CD4-positive, alpha-beta memory T cell (primary cell): ENCODE data around the gene LYPD6B. TPM values are rescaled to one million over a fixed set of nuclear protein-coding genes. Genes with fewer than 3 reads are reported as not detected.

Experiments
- CTCF ChIA-PET: fragments of 350-600 bp; sonication (Branson Sonifier 250); formaldehyde crosslinking; loops from one replicate; lab custom pipeline; 2021; ENCODE audit warnings: inconsistent platforms; ENCODE audit not compliant: partially characterized antibody; lab: Charles Lee
- POLR2A ChIA-PET: fragments of 350-600 bp; sonication (Branson Sonifier 250); formaldehyde crosslinking; loops from one replicate; lab custom pipeline; 2021; ENCODE audit not compliant: partially characterized antibody; lab: Charles Lee
- DNase-seq, 5 donors: peaks; one replicate each; pipeline versions ENCODE4 v3.0.0 to v3.0.0-alpha.2; 2020 to 2022; ENCODE audit warnings: mixed read lengths in 1 of 5
- H3K27ac ChIP-seq: one replicate; pipeline ENCODE4 v1.7.0; 2013; ENCODE audit warnings: low read depth, low read length
- H3K27me3 ChIP-seq: 2 replicates; pipeline ENCODE4 v1.7.0; 2013; ENCODE audit warnings: mild to moderate bottlenecking, low read length, moderate library complexity; ENCODE audit not compliant: insufficient read depth
- H3K36me3 ChIP-seq: 2 replicates; pipeline ENCODE4 v1.7.0; 2013; ENCODE audit warnings: mild to moderate bottlenecking, low read length, moderate library complexity; ENCODE audit not compliant: insufficient read depth
- H3K4me1 ChIP-seq: 2 replicates; pipeline ENCODE4 v1.7.0; 2013; ENCODE audit warnings: mild to moderate bottlenecking, low read length, moderate library complexity; ENCODE audit not compliant: insufficient read depth
- H3K4me3 ChIP-seq, 2 donors: one replicate each; pipeline ENCODE4 v1.7.0; 2013; ENCODE audit warnings: low read length in 2 of 2, mild to moderate bottlenecking in 1 of 2
- H3K9me3 ChIP-seq, 2 donors: one replicate each; pipeline ENCODE4 v1.7.0; 2013; ENCODE audit warnings: low read length in 2 of 2, control low read depth in 1 of 2; ENCODE audit not compliant: control insufficient read depth in 1 of 2
- H3K27ac Mint-ChIP-seq, 7 donors: one replicate each; pipeline ENCODE4 v1.8.0; 2020 to 2021; ENCODE audit warnings: mixed read lengths in 7 of 7, mild to moderate bottlenecking in 6 of 7, inconsistent platforms in 3 of 7, moderate library complexity in 3 of 7
- H3K27me3 Mint-ChIP-seq, 2 donors: one replicate each; pipeline ENCODE4 v1.8.0; 2020 to 2021; ENCODE audit warnings: mixed read lengths in 2 of 2
- H3K36me3 Mint-ChIP-seq, 2 donors: one replicate each; pipeline ENCODE4 v1.8.0; 2020 to 2021; ENCODE audit warnings: mixed read lengths in 2 of 2, inconsistent platforms in 1 of 2, mild to moderate bottlenecking in 1 of 2
- H3K4me1 Mint-ChIP-seq, 4 donors: one replicate each; pipeline ENCODE4 v1.8.0; 2020 to 2021; ENCODE audit warnings: mixed read lengths in 4 of 4, mild to moderate bottlenecking in 1 of 4
- H3K4me3 Mint-ChIP-seq, 8 donors: one replicate each; pipeline ENCODE4 v1.8.0; 2020 to 2021; ENCODE audit warnings: mixed read lengths in 8 of 8, mild to moderate bottlenecking in 7 of 8, moderate library complexity in 6 of 8, inconsistent platforms in 3 of 8
- H3K9me3 Mint-ChIP-seq, 8 donors: one replicate each; pipeline ENCODE4 v1.8.0; 2020 to 2021; ENCODE audit warnings: mixed read lengths in 8 of 8, mild to moderate bottlenecking in 5 of 8, inconsistent platforms in 3 of 8, moderate library complexity in 1 of 8
- intact Hi-C: fragments of 100-400 bp; cut with micrococcal nuclease; formaldehyde crosslinking; loops from one replicate; pipeline ENCODE4 v1.15.1; 2023
- polyA plus RNA-seq, 2 donors: library from polyadenylated mRNA; unstranded; fragments of 300-500 nt; fragmentation: Illumina TruSeq; gene quantifications; one replicate each; pipeline ENCODE4 v1.2.3, GENCODE V29; 2021
- total RNA-seq, 2 experiments: library from RNA; stranded (reverse); gene quantifications; one replicate each; pipeline ENCODE4 v1.2.3, GENCODE V29; 2021

LYPD6B gene
- total and polyA plus RNA-seq, 4 experiments from 2014 or later: not detected

- Histone ChIP-seq H3K27ac (no peak overlapping the region), H3K9me3 (no peaks in the 10 kb centered on the region), H3K4me3 (no peak overlapping the region), H3K36me3 (no peaks in the 10 kb centered on the region), H3K4me1 (no peaks in the 10 kb centered on the region), H3K27me3 (no peaks in the 10 kb centered on the region)
- Mint-ChIP-seq H3K4me1 (no peaks in the 10 kb centered on the region), H3K9me3 (no peaks in the 10 kb centered on the region), H3K4me3 (no peak overlapping the region), H3K36me3 (no peaks in the 10 kb centered on the region), H3K27ac (no peak overlapping the region), H3K27me3 (no peaks in the 10 kb centered on the region)
- no peak for DNase-seq
- intact Hi-C loops: no loop called here
- CTCF ChIA-PET: no interaction called here
- POLR2A ChIA-PET: no interaction called here
Measured at GRCh38 chr2:149200109-149200520, 161.6 kb downstream of the LYPD6B start.

GRCh38 chr2:149204686-149205085 lies 166.2 kb downstream of the LYPD6B start:
- Mint-ChIP-seq H3K4me3 (no peak overlapping the region), H3K27me3 (peaks cover 3 to 4% of the 10 kb centered on the region in 2 donors), H3K27ac (no peak overlapping the region), H3K36me3 (no peaks in the 10 kb centered on the region), H3K9me3 (no peaks in the 10 kb centered on the region), H3K4me1 (no peaks in the 10 kb centered on the region)
- Histone ChIP-seq H3K27ac (no peak overlapping the region), H3K36me3 (no peaks in the 10 kb centered on the region), H3K4me3 (no peak overlapping the region), H3K4me1 (no peaks in the 10 kb centered on the region), H3K27me3 (no peaks in the 10 kb centered on the region), H3K9me3 (no peaks in the 10 kb centered on the region)
- intact Hi-C loops: no loop called here
- ChIA-PET CTCF (interaction anchor here (0.8 kb wide), 1 partner anchor 10 kb away, joined by 3 read pairs; no protein-coding TSS in a partner anchor), POLR2A (no interaction called here)
- DNase-seq: no peak

- Histone ChIP-seq H3K27ac (no peak overlapping the region), H3K27me3 (no peaks in the 10 kb centered on the region), H3K4me1 (no peaks in the 10 kb centered on the region), H3K9me3 (no peaks in the 10 kb centered on the region), H3K4me3 (no peak overlapping the region), H3K36me3 (no peaks in the 10 kb centered on the region)
- Mint-ChIP-seq H3K27me3 (peaks cover 3 to 4% of the 10 kb centered on the region in 2 donors), H3K9me3 (no peaks in the 10 kb centered on the region), H3K36me3 (no peaks in the 10 kb centered on the region), H3K27ac (no peak overlapping the region), H3K4me3 (no peak overlapping the region), H3K4me1 (no peaks in the 10 kb centered on the region)
- no peak for DNase-seq
- ChIA-PET POLR2A (no interaction called here), CTCF (interaction anchor here (0.8 kb wide), 1 partner anchor 10 kb away, joined by 3 read pairs; no protein-coding TSS in a partner anchor)
- intact Hi-C loops: no loop called here
Measured at GRCh38 chr2:149205143-149205542, 166.6 kb downstream of the LYPD6B start.

GRCh38 chr2:149213764-149214493 lies 175.4 kb downstream of the LYPD6B start:
- DNase-seq: no peak
- Mint-ChIP-seq H3K36me3 (no peaks in the 10 kb centered on the region), H3K27ac (no peak overlapping the region), H3K4me1 (no peaks in the 10 kb centered on the region), H3K4me3 (no peak overlapping the region), H3K27me3 (peaks cover 3 to 10% of the 10 kb centered on the region in 2 donors), H3K9me3 (peaks cover 0 to 2% (median 0%) of the 10 kb centered on the region in 8 donors)
- Histone ChIP-seq H3K4me1 (no peaks in the 10 kb centered on the region), H3K27me3 (no peaks in the 10 kb centered on the region), H3K9me3 (no peaks in the 10 kb centered on the region), H3K36me3 (no peaks in the 10 kb centered on the region), H3K27ac (no peak overlapping the region), H3K4me3 (no peak overlapping the region)
- intact Hi-C loops: no loop called here
- CTCF ChIA-PET: no interaction called here
- POLR2A ChIA-PET: no interaction called here

GRCh38 chr2:149218497-149218896 lies 180.0 kb downstream of the LYPD6B start:
- no peaks in the 10 kb centered on the region for H3K9me3 Mint-ChIP-seq
- ChIA-PET POLR2A (no interaction called here), CTCF (interaction anchor here (1.5 kb wide), 1 partner anchor 10 kb away, joined by 5 read pairs; no protein-coding TSS in a partner anchor)
- peaks cover 7 to 9% of the 10 kb centered on the region in 2 donors for H3K27me3 Mint-ChIP-seq
- H3K9me3 ChIP-seq: no peaks in the 10 kb centered on the region
- H3K27ac Mint-ChIP-seq: no peak overlapping the region
- no peaks in the 10 kb centered on the region for H3K36me3 Mint-ChIP-seq
- intact Hi-C loops: no loop called here
- no peak overlapping the region for H3K4me3 Mint-ChIP-seq
- no peak overlapping the region for H3K27ac ChIP-seq
- H3K4me1 Mint-ChIP-seq: no peaks in the 10 kb centered on the region
- no peaks in the 10 kb centered on the region for H3K36me3 ChIP-seq
- no peak overlapping the region for H3K4me3 ChIP-seq
- H3K27me3 ChIP-seq: no peaks in the 10 kb centered on the region
- no peaks in the 10 kb centered on the region for H3K4me1 ChIP-seq
- DNase-seq: no peak

- Histone ChIP-seq H3K4me1 (no peaks in the 10 kb centered on the region), H3K9me3 (no peaks in the 10 kb centered on the region), H3K27me3 (no peaks in the 10 kb centered on the region), H3K4me3 (no peak overlapping the region), H3K27ac (no peak overlapping the region), H3K36me3 (no peaks in the 10 kb centered on the region)
- no peak for DNase-seq
- H3K27me3 Mint-ChIP-seq: peaks cover 7 to 11% of the 10 kb centered on the region in 2 donors
- POLR2A ChIA-PET: no interaction called here
- no peaks in the 10 kb centered on the region for H3K4me1 Mint-ChIP-seq
- CTCF ChIA-PET: interaction anchor here (1.5 kb wide), 1 partner anchor 12 kb away, joined by 5 read pairs; no protein-coding TSS in a partner anchor
- H3K9me3 Mint-ChIP-seq: no peaks in the 10 kb centered on the region
- no peaks in the 10 kb centered on the region for H3K36me3 Mint-ChIP-seq
- H3K27ac Mint-ChIP-seq: no peak overlapping the region
- intact Hi-C loops: no loop called here
- H3K4me3 Mint-ChIP-seq: no peak overlapping the region
Measured at GRCh38 chr2:149219856-149220255, 181.4 kb downstream of the LYPD6B start.

- Mint-ChIP-seq H3K4me3 (no peak overlapping the region), H3K27ac (no peak overlapping the region), H3K9me3 (no peaks in the 10 kb centered on the region), H3K4me1 (no peaks in the 10 kb centered on the region), H3K36me3 (no peaks in the 10 kb centered on the region), H3K27me3 (peaks cover 9 to 11% of the 10 kb centered on the region in 2 donors)
- intact Hi-C loops: no loop called here
- H3K27ac ChIP-seq: no peak overlapping the region
- no peak overlapping the region for H3K4me3 ChIP-seq
- ChIA-PET POLR2A (no interaction called here), CTCF (no interaction called here)
- no peaks in the 10 kb centered on the region for H3K27me3 ChIP-seq
- no peaks in the 10 kb centered on the region for H3K4me1 ChIP-seq
- no peaks in the 10 kb centered on the region for H3K9me3 ChIP-seq
- H3K36me3 ChIP-seq: no peaks in the 10 kb centered on the region
- DNase-seq: no peak
Measured at GRCh38 chr2:149221002-149221401, 182.5 kb downstream of the LYPD6B start.
